Measurements from ENCODE around the gene MIER2.

The MIER2 gene

DNA sequence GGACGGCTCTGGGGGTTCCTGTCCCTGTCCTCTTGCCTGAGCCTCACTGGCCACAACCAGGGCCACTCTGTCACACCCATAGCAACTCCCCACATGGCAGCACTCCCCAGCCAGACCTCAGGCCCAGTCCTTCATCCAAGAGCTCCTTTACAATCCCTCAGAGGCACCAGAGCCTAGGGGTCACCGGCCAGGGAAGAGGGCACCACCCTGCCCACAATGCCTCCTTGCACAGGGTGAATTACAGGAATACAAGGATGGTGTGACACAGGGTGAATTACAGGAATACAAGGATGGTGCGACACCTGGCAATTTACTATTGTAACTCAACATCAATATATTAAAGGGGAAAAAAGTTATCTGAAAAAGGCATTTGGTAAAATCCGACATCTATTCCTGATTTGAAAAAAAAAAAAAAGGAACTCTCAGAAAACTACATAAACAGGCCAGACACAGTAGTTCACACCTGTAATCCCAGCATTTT lies 16.5 kb downstream of the MIER2 start:
- no peak for DNase-seq (ENCODE audit: low read depth)

DNA sequence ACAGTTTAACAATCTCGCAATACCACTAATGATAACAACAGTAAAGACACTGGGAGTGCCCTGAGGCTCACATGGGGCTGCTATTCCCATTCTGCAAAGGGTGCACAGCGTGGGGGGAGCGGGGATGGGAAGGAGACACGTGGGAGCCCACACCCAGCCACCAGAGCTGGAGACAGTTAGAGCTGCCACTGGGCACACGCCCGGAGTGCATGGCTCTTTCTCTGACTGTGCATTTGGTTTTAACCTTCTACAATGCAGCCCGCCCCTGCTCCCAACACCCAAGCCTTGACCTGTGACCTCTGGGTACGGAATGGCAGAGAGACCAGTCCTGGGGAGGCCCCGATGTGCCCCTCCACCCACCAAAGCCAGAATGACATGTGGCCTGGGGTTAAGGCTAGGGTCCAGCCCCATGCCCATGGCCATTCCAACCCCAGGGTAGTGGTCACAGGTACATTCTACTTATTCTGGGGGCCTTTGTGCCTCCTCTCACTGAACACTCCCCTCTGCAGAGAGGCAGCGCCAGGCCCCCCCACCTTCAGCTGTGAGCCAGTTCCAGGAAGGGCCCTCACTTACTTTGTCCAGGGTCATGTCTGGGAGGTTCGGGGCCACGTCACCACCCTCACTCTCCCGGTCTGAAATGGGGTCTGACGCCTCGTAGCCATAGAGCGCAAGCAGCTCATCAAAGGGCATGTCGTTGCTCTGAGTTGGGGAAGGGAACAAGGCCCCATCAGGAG lies 17.1 kb downstream of the MIER2 start:
- no peak for DNase-seq (ENCODE audit: low read depth)

DNA sequence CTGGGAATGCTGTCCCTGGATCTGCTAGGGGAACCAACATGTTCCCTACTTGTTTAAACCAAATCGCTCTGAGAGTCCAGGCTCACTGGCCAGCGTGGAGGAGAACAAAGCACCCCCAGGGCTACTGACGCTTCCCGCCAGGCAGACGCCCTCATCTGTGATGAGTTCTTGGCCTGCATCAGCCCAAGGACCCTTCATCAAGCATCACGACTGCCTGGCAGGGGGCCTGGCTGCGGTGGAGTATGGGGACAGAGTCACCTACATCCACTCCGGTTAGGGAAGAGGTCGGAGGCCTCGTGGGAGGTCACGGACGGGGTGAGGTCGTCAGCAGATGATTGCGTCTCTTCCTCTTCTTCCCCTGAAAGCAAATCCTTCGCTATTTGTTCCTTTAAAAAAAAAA lies 17.7 kb downstream of the MIER2 start:
- DNase-seq (ENCODE audit: low read depth) = no peak

DNA sequence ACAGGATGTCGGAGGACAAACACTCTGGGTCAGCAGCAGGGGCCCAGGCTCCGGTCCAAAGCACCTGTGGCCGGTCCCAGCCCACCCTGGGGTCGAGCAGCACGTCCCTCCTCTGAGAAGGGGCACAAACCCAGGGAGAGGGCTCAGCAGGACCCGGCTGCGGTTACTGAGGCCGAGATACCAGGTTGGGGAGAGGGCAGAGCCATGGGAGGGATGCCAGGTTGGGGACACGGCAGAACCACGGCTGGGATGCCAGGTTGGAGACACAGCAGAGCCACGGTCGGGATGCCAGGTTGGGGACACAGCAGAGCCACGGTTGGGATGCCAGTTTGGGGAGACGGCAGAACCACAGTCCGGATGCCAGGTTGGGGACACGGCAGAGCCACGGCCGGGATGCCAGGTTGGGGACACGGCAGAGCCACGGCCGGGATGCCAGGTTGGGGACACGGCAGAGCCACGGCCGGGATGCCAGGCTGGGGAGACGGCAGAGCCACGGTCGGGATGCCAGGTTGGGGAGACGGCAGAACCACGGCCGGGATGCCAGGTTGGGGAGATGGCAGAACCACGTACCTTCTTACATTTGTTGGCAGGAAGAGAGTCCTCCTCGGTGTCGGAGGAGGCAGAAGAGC lies 18.5 kb downstream of the MIER2 start:
- DNase-seq (ENCODE audit: low read depth) = no peak

DNA sequence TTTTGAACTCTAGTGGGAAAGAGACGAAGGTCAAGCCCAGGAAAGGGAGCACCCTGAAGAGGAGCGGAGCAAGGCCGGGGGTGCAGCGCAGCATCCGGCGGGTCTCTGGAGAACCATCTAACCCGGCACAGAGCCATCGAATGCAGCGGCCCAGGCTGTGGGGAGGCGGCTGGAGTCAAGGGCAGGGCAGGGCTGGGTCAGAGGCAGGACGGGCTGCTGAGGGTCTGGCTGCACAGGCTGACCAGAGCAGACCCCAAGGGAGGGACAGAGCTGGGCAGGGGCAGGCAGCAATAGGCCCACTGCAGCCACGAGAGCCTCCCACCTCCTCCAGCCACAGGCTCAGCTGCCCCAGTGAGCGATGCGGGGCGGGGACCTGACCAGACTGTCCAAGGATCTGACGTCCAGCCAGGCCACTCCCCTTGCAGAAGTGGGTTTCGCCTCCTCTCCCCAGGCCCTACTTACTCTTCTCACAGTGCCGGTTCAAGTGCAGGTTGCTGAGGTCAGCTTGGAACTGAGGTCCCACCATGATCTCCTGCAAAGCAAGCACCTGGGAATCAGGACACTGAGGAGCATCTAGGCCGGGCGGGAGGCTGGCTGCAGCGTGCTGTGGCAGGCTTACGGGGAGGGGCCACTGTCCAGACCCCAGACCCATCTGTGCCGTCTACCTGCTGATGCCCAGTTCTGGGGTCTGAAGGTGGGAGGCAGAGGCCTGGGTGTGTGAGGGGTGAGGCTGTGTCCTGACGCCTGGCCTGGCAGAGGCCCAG lies 19.2 kb downstream of the MIER2 start:
- DNase-seq (ENCODE audit: low read depth) = no peak

- DNase-seq (ENCODE audit: low read depth) = no peak
Observed at GRCh38 chr19:324716-325115, 19.9 kb downstream of the MIER2 start.

DNA sequence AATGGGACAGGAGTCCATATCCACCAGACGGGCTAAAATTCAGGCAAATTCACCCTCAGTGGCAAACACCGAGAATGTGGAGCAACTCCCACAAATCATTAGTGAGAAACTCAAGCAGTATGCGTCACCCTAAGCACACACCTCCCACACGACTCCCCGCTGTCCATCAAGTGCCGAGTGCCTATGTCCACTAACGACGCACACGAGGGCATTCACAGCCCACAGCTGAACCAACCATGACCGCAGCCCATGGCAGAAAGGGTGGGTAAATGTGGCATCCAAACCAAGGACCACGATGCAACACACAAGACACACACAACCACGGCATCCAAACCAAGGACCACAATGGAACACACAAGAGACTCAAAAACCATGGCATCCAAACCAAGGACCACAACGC lies 22.0 kb downstream of the MIER2 start:
- no peak for DNase-seq (ENCODE audit: low read depth)

- DNase-seq (ENCODE audit: low read depth) = no peak
Observed at GRCh38 chr19:318509-318774, 26.2 kb downstream of the MIER2 start.

- no peak for DNase-seq (ENCODE audit: low read depth)
Observed at GRCh38 chr19:317710-318508, 26.7 kb downstream of the MIER2 start.

DNA sequence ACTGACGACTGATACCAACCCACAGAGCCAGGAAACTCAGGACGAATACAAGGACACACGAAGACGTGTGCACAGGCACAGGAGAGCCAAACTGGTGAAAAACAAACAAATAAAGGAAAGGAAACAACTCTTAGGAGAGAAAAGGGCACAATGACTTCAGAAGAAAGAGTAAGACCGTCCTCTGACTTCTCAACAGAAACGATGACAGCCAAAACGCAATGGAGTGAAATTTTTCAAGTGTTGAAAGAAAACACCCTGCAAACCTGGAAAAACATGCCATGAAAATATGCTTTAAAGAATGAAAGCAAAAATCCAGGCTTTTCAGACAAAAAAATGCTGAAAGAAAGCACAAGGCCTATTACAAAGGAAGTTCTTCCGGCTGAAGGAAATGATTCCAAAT lies 28.8 kb downstream of the MIER2 start:
- no peak for DNase-seq (ENCODE audit: low read depth)

DNA sequence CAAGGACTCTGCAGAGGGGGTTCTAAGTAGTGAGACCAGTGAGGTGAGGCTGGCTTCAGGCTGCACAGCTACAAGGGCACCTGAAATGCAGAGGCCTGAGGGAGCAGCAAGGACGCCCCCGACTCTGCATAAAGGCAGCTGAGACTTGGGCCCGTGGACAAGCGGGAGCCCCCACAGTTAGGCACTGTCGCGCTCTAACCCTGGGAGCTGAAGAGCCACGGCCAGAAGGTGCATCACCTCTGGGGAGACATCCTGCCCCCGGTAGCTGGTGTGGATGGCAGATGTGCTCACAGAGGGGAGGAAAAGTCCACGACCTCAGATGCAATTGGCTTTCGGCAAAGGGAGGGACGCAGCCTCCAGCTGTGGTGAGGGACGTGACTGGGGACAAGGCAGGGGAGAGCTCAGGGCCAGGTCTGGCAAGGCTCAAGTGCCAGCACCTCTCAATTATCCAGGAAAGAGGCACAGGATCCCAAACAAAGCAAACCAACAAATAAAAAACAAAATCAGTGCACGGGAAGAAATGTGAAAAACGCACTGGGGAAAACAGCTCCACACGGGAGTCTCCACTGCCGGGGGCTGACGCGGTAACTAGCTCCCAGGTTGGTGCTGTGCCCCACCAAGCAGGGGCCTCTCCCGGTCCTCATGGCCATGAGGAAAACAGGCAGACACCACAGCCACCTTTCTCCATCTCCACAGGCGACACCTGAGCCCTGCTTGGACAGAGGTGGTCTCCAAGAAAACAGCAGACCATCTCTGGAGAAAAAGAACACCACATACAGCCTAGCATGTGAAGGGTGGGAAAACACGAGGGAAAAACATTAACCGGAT lies 30.4 kb downstream of the MIER2 start:
- no peak for DNase-seq (ENCODE audit: low read depth)

GRCh38 chr19:313169-313987 lies 31.2 kb downstream of the MIER2 start:
- DNase-seq (ENCODE audit: low read depth) = no peak

DNA sequence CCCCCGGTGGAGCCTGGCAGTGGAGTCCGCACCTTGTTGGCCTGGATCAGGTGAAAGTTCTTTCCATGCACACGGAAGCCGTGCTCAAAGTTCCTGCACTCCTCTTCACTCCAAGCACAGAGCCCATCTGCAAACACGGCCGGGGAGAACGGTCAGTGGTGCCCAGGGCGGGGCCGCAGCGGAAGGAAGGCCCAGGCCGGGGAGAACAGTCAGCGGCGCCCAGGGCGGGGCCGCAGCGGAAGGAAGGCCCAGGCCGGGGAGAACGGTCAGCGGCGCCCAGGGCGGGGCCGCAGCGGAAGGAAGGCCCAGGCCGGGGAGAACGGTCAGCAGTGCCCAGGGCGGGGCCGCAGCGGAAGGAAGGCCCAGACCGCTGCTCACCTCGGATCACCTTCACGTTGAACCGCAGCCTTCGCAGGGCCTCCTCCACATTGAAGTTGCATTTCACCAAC lies 32.8 kb downstream of the MIER2 start:
- no peak for DNase-seq (ENCODE audit: low read depth)

DNA sequence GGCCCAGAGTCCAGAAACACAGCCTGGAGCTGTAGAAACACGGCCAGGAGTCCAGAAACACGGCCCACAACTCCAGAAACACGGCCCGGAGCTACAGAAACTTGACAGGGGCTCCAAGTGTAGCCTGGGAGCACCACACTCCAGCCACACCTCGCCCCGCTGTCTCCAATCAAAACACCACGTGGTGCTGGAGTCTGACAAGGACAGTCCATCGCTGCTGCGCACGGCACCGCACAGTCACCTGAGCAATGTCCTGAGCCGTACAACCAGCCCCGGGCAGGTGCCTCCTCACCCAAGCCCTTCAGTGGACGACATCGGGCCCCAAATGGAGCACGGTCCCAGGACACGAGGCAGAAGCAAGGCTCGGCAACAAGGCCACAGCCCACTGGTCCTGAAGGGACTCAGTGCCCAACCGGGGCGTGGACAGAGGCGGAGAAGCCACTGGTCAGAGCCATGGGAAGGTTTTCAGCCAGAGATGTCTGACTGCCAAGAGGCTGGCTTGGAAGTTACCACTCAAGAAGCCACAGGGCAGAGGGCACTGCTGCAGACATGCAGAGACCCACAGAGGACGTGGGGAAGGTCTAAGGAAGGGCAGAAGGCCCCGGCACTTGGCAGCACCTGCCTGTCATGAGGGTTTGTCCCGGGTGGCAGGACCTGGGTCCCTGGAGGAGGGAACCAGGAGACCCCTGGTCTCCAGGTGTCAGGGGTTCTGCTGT lies 33.7 kb downstream of the MIER2 start:
- DNase-seq (ENCODE audit: low read depth) = no peak

DNA sequence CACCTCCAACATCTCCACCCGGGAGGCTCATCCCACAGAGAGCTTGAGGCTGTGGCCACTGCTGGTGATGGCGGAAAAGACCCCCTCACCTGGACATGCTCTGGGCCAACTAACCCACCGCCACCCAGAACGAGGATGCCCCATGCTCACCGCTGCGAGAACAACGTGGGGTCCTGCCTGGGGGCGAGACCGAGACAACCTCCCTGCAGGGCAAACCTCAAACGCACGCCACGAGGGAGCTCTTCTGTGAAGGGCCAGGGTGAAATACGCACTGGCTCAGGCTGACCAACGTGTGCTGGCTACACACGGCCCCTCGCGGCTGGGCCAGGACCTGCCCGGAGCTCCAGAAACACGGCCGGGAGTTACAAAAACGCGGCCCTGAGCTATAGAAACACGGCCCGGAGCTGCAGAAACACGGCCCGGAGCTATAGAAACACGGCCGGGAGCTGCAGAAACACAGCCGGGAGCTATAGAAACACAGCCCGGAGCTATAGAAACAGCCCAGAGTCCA lies 34.4 kb downstream of the MIER2 start:
- DNase-seq (ENCODE audit: low read depth) = no peak

- DNase-seq (ENCODE audit: low read depth) = no peak
Observed at GRCh38 chr19:309206-309565, 35.4 kb downstream of the MIER2 start.

- no peak for DNase-seq (ENCODE audit: low read depth)
Observed at GRCh38 chr19:308471-309205, 36.0 kb downstream of the MIER2 start.

GRCh38 chr19:307793-308420 lies 36.7 kb downstream of the MIER2 start:
- no peak for DNase-seq (ENCODE audit: low read depth)

DNA sequence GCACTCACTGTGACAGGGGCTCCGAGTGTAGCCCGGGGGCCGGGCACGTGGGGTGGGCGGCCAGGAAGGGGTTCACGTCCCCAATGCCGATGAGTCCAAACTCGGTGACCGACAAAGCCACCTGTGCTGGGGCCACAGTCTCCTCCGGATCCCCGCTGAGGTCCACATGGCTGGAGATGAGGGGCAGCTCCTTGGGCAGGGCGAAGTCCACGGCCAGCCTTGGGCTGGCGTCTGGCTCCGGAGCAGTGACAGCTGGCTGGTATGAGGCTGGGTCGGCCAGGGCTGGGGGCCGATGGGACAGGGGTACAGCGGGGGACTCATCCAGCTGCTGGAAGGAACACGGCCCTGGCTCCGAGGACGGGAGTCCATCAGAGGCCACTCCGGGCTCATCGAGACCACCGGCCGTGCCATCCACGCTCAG lies 37.5 kb downstream of the MIER2 start:
- no peak for DNase-seq (ENCODE audit: low read depth)

Measured in activated T-helper 9 cell treated with anti-CD3 and anti-CD28 coated beads, Interleukin-2, amount 50 U/mL, for 16 hours (primary cell).